Embryonic facial prominence (tissue), 1 donor: ENCODE results near the gene MEGF9.
"Not testable (repeated sequence)": the region's sequence is repeated elsewhere in the genome, so short reads cannot be mapped to it uniquely, and the experiment has no call there.

ENCODE experiments used
- DNase-seq: peaks from one replicate; pipeline ENCODE4 v3.0.0-alpha.2; 2016; ENCODE audit errors: extremely low spot score

MEGF9 gene

DNA sequence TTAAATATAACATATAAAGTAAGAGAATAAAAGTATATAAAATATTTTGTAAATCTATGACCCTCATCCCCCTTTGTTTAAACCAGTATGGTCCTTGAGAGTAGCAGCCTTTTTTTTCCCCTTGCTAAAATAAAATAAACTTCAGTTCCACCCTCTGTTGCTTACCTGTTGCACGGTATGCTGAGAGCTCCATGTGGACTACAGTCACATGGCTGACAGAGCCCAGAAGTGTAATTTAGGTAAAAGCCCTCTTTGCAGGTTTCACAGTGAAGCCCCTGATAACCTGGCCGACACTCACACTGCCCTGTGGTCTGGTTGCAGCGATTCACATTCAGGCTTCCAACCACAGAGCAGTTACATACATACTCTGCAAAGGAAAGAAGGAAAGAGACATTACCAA, 55.1 kb downstream of the MEGF9 start:
- DNase-seq, result no peak

DNA sequence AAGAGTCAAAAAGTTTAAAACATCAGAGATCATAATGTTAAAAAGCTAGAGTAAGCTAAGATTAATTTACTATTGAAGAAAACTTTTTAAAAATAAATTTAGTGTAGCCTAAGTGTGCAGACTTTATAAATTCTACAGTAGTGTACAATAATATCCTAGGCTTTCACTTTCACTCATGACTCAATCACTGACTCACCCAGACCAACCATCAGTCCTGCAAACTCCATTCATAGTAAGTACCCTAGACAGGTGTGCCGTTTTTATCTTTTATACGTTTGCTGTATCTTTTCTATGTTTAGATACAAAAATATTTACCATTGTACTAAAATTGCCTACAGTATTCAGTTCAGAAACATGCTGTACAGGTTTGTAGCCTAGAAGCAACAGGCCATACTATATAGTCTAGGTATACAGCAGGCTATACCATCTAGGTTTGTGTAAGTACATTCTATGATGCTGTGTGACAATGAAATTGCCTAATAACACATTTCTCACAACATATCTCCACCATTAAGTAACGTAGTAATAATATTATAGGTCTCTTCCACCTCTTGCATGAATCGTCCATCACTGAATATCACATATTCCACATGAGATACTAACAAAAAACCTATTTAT, 59.2 kb downstream of the MEGF9 start:
- DNase-seq, result no peak

DNA sequence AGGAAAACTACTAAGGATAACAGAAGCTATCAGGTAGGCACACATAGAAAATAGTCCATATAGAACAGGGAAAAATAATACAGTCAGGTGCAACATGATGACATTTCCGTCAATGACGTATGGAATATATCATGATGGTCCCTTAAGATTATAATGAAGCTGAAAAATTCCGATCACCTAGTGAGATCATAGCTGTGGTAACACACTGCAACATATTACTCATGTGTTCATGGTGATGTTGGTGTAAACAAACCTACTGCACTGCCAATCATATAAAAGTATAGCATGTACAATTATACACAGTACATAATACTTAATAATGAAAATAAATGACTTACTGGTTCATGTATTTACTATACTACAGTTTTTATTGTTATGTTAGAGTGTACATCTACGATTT, 60.0 kb downstream of the MEGF9 start:
- no peak for DNase-seq

DNA sequence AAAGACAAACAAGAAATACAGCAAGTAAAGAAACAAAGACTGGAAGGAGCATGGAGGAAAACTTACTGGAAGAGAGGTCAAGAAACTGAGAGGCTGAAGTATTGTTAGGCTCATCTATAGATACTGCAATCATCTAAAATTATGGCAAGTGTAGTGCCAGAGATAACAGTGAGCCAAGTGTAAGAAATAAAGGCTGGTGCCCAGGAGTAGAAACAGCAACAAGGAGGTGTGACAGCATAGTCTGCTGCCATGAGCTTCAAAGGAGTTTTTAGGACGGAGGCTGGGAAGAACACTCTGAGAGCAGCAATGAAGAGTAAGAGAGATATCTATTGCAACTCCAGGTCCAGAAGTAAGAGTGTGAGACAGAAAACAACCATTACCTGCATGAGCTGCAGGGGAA, 60.5 kb downstream of the MEGF9 start:
- DNase-seq, result no peak

DNA sequence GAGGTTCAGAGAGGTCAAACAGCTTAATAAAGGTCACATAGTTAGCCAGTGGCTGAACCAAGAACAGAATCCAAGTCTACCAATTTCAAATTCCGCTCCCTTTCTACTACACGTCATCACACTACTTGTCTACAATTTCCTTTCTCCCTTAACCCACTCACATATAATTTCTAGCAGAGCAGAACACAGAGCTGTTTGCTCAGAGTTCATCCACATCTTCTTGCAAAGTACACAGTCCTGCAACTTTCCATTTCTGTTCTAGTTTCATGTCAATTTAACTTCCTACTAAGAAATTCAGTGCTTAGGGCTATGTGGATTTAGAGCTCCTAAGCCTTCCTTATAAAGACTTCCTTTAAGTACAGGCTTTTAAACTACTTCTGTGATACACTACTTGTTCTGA, 61.3 kb downstream of the MEGF9 start:
- DNase-seq, result no peak

DNA sequence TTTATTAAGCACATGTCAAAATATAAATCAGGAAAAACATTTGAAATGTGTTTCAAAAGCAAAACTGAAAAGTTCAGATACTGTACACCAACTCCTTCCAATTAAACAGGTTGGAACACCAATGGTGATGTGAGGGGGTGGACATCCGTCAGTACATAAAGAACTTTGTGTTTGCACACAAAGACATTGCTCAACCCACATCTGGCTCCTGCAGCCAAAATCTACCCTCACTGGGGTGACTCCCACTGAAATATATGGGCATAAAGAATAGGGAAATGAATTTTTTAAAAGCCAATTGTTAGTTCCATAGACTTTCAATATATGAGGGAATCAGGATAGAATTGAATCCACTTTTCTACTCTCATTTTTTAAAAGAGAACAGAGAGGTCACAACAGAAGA, 63.9 kb downstream of the MEGF9 start:
- DNase-seq, result no peak

DNA sequence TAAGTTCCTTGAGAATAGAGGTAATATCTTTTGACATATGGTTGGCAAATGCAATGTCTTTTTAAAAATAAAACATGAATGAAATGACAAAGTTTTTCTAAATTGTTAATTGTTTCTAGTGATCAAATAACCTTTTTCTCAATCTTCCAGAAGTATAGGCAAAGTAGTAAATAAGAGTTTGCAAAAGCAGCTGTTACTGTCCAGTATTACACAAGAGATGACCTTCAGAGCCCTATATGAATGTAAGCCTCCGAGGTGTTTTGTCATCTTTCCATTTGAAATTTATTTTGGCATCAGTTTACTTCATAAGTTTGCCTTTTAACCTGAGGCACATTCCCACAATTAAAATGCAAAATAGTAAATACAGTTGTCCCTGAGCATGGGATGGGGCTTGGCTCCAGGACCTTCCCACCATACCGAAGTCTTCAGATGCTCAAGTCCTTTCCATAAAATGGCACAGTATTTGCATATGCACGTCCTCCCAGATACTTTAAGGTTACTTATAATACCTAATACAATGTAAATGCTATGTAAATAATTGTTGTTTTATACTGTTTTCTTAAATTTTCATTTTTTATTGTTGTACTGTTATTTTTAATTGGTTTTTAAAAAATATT, 65.6 kb downstream of the MEGF9 start:
- DNase-seq, result no peak

DNA sequence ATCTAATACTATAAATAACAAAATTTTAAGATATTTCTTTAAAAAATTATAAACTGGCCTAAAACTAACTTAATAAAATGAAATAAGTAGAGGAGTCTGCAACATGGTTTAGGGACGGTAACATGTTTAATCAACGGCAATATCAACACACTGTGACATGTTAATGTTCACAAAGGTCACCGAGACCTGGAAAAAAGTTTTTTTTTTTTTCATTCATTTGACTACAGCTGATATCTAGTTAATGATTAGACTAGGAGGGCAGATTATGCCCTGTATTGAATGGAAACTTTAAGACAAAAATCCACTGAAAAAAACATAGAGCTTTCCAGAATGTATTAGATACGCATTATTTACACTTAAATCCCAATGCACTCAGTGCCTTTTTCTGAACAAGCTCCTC, 67.3 kb downstream of the MEGF9 start:
- no peak for DNase-seq

DNA sequence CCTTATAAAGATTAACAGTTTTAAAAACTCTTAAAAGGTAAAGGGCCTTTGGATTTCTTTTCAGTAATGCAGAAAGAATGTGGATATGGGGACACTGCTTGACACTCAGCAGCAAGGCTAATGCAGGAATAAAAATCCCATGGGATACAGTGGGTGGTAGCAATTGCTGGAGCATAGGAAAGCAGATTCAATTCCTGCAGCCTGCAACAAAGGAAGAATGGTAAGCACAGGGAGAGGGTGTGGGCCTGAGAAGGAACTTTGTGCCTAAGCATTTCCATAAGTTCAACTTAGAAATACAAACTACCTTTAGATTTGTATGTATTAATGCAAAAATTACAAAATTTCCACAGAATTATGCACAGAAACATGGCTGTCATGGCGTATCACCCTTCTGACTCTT, 68.5 kb downstream of the MEGF9 start:
- no peak for DNase-seq

DNA sequence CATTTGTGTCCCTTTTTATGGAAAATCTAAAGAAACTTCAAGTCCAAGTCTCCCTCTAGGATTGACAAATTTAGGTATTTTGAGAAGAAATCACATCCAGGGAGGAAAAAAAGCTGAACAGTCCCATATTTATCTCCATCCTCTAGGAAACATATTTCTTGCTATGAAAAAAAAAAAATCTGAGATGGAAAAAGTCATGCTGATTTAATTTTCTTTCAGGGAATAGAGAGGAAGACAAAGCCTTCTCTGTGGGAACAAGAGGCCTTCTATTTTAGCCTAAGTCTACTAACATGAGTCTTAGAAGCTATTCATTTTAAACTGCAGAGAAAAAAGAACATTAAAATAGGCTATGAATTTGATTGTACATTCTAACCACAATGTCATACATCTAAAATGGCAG, 71.2 kb downstream of the MEGF9 start:
- no peak for DNase-seq

DNA sequence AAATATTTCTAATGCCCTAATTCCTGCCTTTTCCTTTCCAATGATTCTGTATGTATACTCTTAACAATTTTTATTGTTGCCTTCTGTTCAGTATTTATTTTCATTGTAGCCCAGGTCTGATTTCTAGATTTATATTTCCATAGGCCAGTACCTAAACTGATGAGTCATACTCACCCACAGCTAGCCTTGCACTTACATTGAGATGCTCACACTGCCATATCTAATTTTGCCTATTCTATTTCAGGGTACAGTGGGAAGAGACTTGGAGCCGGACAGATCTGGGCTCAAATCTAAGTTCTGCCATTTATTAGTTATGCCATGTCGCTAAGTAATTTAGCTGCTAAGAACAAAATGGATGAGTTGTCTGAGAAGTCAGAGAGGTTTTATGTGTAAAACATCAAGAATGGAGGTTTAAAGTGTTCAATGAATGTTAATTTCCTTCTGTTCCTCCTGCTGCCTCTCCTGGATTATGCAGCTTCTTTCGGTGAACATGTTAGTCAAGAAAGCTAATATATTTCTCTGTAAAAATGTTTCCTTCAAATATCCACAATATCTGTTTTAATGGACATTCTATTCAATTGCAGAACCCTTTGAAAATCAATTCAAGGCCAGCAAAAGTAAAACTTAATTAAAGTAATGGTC, 72.0 kb downstream of the MEGF9 start:
- DNase-seq, result no peak

DNA sequence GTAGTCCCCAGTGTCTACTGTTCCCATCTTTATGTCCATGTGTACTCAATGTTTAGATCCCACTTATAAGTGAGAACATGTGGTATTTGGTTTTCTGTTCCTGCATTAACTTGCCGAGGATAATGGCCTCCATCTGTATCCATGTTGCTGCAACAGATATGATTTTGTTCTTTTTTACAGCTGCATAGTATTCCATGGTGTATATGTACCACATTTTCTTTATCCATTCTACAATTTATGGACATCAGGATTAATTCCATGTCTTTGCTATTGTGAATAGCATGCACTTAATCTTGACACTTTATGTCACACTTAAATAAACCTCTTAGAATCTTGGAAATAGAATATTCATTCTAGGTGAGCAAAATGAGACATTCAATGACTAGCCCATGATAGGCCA, 73.4 kb downstream of the MEGF9 start:
- not testable (repeated sequence) for DNase-seq

DNA sequence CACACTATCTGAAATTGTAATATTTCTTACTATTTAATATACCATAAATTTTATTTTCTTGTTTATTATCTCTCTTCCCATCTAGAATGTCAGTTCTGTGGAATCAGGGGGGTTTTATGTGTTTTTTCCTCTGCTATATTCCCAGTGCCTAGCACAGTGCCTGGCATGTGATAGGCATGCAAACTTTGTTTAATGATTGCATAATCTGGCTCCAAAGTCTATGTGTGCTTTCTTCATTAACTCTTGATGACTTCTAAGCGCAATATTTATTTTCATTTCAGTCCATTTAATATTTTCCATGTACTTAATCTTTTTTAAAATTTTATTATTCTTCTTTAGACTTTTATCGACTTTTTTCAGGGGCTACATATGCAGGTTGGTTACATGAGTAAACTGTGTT, 73.9 kb downstream of the MEGF9 start:
- DNase-seq, result no peak

DNA sequence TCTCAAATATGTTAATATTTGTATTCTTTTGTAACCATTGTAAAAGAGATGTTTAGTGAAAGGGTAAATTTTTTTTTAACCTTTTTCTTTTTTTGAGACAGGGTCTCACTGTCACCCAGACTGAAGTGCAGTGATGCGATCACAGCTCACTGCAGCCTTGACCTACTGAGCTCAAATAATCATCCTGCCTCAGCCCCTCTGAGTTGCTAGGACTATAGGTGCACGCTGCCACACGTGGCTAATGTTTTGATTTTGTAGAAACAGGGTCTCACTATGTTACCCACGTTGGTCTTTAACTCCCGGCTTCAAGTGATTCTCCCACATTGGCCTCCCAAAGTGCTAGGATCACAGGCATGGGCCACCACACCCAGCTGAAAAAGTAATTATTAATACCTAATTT, 76.4 kb downstream of the MEGF9 start:
- no peak for DNase-seq

DNA sequence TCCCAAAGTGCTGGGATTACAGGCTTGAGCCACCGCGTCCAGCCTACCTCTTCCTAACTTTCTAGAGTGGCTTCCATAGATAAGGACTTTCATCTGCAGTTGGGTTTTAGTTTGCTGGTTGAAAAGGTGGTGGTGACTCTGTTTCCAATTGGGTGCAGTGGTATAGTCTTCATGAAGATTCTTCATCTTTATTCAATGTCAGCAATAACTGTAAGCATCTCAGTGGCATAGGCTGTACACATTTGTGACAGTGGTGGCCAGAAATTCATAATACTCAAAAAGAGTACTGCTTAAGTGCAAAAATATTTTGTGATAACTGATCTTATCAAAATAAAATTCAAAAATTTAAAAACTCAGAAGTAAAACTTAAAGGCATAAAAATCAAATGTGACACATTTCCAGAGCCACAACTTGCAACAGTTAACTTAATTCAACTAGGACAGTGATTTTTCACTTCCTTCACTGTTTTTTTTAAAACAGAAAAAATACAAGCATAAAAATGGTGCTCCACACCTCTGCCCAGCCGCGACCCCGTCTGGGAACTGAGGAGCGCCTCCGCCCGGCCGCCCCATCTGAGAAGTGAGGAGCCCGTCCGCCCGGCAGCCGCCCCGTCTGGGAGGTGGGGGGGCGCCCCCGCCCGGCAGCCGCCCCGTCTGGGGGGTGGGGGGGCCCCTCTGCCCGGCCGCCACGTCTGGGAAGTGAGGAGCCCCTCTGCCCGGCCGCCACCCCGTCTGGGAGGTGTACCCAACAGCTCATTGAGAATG, 77.9 kb downstream of the MEGF9 start:
- DNase-seq, result no peak

DNA sequence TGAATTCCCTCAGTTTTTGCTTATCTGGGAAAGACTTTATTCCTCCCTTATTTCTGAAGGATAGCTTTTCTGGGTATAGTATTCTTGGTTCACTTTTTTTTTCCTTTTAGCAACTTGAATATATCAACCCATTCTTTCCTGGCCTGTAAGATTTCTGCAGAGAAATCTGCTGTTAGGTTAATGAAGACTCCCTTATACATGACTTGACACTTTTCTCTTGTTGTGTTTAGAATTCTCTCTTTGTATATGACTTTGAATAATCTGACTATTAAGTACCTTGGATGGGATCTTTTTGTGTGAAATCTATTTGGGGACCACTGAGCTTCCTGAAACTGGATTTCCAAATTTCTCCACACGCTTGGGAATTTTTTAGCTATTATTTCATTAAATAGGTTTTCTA, 79.3 kb downstream of the MEGF9 start:
- DNase-seq, result no peak

DNA sequence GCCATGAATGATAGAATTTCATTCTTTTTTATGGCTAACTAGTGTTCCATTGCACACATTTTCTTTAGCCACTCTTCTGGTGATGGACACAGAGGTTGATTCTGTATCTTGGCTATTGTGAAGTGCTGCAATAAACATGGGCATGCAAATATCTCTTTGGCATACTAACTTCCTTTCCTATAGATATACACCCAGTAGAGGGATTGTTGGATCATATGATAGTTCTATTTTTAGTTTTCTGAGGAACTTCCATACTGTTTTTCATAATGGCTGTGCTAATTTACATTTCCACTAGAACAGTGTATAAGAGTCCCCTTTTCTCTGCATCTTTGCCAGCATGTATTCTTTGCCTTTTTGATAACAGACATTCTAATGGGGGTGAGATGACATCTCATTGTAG, 83.9 kb downstream of the MEGF9 start:
- no peak for DNase-seq

DNA sequence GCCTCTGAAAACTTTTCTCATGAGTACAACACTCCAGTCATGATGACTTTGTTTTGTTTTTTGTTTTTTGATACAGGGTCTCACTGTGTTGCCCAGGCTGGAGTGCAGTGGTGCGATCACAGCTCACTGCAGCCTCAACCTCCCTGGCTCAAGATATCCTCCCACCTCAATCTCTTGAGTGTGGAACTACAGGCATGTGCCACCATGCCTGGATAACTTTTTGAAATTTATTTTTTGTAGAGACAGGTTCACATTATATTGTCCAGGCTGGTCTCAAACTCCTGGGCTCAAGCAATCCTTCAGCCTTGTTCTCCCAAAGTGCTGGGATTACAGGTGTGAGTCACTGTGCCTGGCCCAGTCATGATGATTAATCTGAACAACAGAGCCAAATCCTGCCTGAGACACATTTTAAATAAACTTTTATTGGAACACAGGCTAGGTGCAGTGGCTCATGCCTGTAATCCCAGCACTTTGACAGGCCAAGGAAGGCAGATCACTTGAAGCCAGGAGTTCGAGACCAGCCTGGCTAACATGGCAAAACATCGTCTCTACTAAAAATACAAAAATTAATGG, 85.3 kb downstream of the MEGF9 start:
- not testable (repeated sequence) for DNase-seq

DNA sequence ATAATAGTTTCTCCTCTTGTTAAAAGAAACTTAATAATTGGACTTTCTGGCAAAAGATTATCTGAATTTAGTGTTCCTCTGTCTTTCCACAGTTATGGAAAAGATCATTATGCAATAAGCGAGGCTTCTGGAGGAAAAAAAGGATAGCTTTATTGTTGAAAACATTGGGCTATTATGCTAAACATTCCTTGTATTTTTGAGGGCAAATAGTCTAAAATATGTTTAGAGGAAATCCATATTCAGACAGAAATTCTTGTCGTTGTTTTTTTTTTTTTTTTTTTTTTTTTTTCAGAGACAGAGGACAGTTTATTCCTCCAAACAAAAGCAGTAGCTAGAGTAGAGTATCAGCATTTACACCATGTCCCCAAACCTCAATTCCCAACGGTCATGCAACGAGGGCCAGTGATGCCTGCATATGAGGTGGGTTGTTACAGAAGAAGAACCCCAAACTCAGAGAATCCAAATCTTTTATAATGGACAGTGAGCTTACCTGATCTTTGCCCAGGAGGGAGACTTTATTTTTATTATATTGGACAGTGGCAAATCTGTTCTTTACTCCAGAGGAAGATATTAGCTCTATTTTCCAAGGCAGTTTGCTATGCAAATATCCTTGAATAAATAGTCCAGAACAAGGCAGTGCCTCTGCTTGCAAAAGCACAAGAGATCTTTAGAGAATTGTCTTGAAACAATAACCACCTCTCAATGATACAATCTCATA, 85.9 kb downstream of the MEGF9 start:
- DNase-seq, result no peak

DNA sequence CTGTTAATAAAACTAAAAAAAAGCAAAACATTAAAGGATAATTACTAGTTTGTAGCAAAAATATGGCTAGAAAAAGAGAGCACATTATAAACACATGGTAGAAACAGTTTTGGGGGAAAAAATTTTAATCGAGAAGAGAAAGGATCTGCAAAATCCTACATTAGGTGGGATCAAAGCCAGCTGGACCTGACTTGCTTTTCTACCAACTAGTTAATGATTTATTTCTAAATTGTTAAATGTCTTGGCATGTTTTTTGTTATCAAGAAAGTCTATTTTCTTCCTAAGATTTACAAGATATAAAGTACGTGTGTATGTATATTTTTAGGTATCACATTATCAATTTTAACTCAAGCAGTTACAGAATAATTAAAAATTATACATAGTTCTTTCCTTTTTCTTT, 87.2 kb downstream of the MEGF9 start:
- DNase-seq, result no peak

DNA sequence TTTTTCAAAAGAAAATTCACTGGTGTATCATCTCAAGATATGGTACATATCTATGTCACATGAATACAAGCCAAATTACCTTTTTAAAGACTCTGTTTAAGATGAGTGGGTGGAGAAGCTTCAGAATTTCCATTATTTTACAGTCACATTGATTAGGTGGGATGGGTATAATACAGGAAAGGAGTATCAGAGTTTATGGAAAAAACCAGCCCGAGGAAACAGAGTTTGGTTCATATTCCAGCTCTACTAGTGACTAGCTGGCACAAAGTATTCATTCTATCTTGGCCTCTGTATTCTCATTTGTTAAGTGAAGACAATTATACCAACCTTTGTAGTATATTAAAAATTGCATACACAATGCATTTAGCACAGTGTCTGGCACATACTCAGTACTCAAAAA, 87.8 kb downstream of the MEGF9 start:
- DNase-seq, result no peak

DNA sequence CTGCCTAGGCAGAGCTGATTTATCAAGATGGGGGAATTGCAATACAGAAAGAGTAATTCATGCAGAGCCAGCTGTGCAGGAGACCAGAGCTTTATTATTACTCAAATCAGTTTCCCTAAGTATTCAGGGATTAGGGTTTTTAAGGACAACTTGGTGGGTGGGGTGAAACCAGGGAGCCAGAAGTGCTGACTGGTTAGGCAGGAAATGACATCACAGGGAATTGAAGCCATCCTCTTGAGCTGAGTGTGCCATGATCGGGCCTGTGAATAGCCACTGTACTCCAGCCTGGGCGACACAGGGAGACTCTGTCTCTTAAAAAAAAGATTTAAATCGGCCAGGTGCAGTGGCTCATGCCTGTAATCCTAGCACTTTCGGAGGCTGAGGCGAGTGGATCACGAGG, 89.0 kb downstream of the MEGF9 start:
- DNase-seq, result no peak
